HCT116 (cell line): ENCODE data around the gene TSC22D4. TPM values are rescaled to one million over a fixed set of nuclear protein-coding genes. Genes with fewer than 3 reads are reported as not detected.

Experiments
- ATAC-seq: fragments of 200-7000 bp; cut with Tn5 transposase; 2 replicates; pipeline ENCODE4 v1.9.1; 2020; ENCODE audit warnings: mild to moderate bottlenecking, moderate library complexity
- BruUV-seq: library from RNA; stranded (reverse); fragments of 400-500 nt; replicated peaks from 2 replicates; lab custom pipeline; 2021; lab: Mats Ljungman, UMichigan
- CTCF ChIA-PET: fragments of 300-600 bp; sonication (Branson Sonifier 250); formaldehyde crosslinking; loops from one replicate; lab custom pipeline; 2021; ENCODE audit warnings: antibody characterized with exemption; lab: Charles Lee
- POLR2A ChIA-PET: fragments of 300-600, 350-600 bp; sonication (Branson Sonifier 250); formaldehyde crosslinking; loops from one replicate; lab custom pipeline; 2021; ENCODE audit warnings: antibody characterized with exemption; lab: Charles Lee
- RAD21 ChIA-PET, 2 experiments: fragments of 300-600 bp; sonication (Branson Sonifier 250); formaldehyde crosslinking; loops; one replicate each; lab custom pipeline; 2023; ENCODE audit warnings: low total read pairs in 2 of 2; ENCODE audit not compliant: uncharacterized antibody in 2 of 2, unreplicated experiment in 2 of 2, low non-redundant PET in 1 of 2; lab: Charles Lee
- DNase-seq: peaks from one replicate; pipeline ENCODE4 v3.0.0-alpha.2; 2010; ENCODE audit warnings: low read depth, low spot score
- H2AFZ ChIP-seq: fragments of 200-600 bp; shearing (Covaris generic), sonication (generic); 2 replicates; pipeline ENCODE4 v1.6.1; 2017; ENCODE audit warnings: low read depth, mixed run types, mixed read lengths, antibody characterized with exemption, low read length; ENCODE audit not compliant: poor library complexity, severe bottlenecking
- H3K27ac ChIP-seq: 2 replicates; pipeline ENCODE4 v1.5.1; 2012; ENCODE audit warnings: low read depth, low read length
- H3K27me3 ChIP-seq: fragments of 200-600 bp; sonication (generic); 2 replicates; pipeline ENCODE4 v1.6.1; 2016; ENCODE audit warnings: mixed run types, low read length, mixed read lengths; ENCODE audit not compliant: insufficient read depth
- H3K36me3 ChIP-seq, 2 experiments: fragments of 200-500 bp in 1 of 2; fragments of 200-600 bp in 1 of 2; sonication (Bioruptor generic) in 1 of 2; sonication (generic) in 1 of 2; 2 replicates each; pipeline versions ENCODE4 v1.5.1 to v1.6.1; 2014 to 2016; ENCODE audit warnings: low read length in 2 of 2, inconsistent platforms in 1 of 2, mixed read lengths in 1 of 2, mixed run types in 1 of 2; ENCODE audit not compliant: insufficient read depth in 2 of 2, control insufficient read depth in 1 of 2
- H3K4me1 ChIP-seq, 2 experiments: fragments of 200-600 bp in 1 of 2; sonication (generic) in 1 of 2; 2 replicates each; pipeline versions ENCODE4 v1.5.1 to v1.6.1; 2012 to 2017; ENCODE audit warnings: low read length in 2 of 2, inconsistent platforms in 1 of 2, mild to moderate bottlenecking in 1 of 2, mixed read lengths in 1 of 2, mixed run types in 1 of 2, moderate library complexity in 1 of 2; ENCODE audit not compliant: insufficient read depth in 2 of 2, control insufficient read depth in 1 of 2
- H3K4me2 ChIP-seq: fragments of 200-600 bp; sonication (generic); 2 replicates; pipeline ENCODE4 v1.6.1; 2017; ENCODE audit warnings: mixed run types, low read length, mixed read lengths
- H3K4me3 ChIP-seq, 2 experiments: fragments of 200-600 bp in 1 of 2; sonication (generic) in 1 of 2; replicated peaks in 1 of 2; 2 replicates each; pipeline ENCODE4 v1.5.1; 2011 to 2016; ENCODE audit warnings: low read length in 2 of 2, control low read depth in 1 of 2, low read depth in 1 of 2, mild to moderate bottlenecking in 1 of 2, mixed read lengths in 1 of 2, mixed run types in 1 of 2
- H3K79me2 ChIP-seq: fragments of 200-600 bp; sonication (generic); 2 replicates; pipeline ENCODE4 v1.6.1; 2017; ENCODE audit warnings: mild to moderate bottlenecking, mixed run types, low read length, moderate library complexity, mixed read lengths; ENCODE audit not compliant: insufficient read depth
- H3K9ac ChIP-seq: fragments of 200-600 bp; sonication (generic); 2 replicates; pipeline ENCODE4 v1.6.1; 2016; ENCODE audit warnings: low read length, mixed read lengths
- H3K9me2 ChIP-seq: fragments of 200-600 bp; sonication (generic), shearing (Covaris generic); 2 replicates; pipeline ENCODE4 v1.6.1; 2017; ENCODE audit warnings: mixed run types, mild to moderate bottlenecking, moderate library complexity; ENCODE audit not compliant: insufficient read depth
- H3K9me3 ChIP-seq, 2 experiments: fragments of 200-500 bp in 1 of 2; fragments of 200-600 bp in 1 of 2; sonication (Bioruptor generic) in 1 of 2; sonication (generic) in 1 of 2; 2 replicates each; pipeline ENCODE4 v1.6.1; 2014 to 2017; ENCODE audit warnings: low read length in 2 of 2, mixed read lengths in 2 of 2, inconsistent platforms in 1 of 2, low read depth in 1 of 2, mild to moderate bottlenecking in 1 of 2, mixed run types in 1 of 2, moderate library complexity in 1 of 2; ENCODE audit not compliant: control insufficient read depth in 1 of 2, insufficient read depth in 1 of 2
- H4K20me1 ChIP-seq: fragments of 200-600 bp; sonication (generic), shearing (Covaris generic); 2 replicates; pipeline ENCODE4 v1.6.1; 2017; ENCODE audit warnings: mixed run types, mild to moderate bottlenecking, moderate library complexity; ENCODE audit not compliant: insufficient read depth
- CBX3 ChIP-seq: IDR thresholded peaks from 2 replicates; pipeline ENCODE4 v1.6.1; 2012; ENCODE audit warnings: low read depth
- EGR1 ChIP-seq: IDR thresholded peaks from 2 replicates; pipeline ENCODE4 v1.6.1; 2012; ENCODE audit warnings: low read depth
- FOSL1 ChIP-seq: IDR thresholded peaks from 2 replicates; pipeline ENCODE4 v1.6.1; 2012; ENCODE audit warnings: low read depth
- JUND ChIP-seq: IDR thresholded peaks from 2 replicates; pipeline ENCODE4 v1.6.1; 2012
- MAX ChIP-seq: IDR thresholded peaks from 2 replicates; pipeline ENCODE4 v1.6.1; 2012
- POLR2A ChIP-seq: IDR thresholded peaks from 2 replicates; pipeline ENCODE4 v1.7.0; 2011; ENCODE audit warnings: borderline replicate concordance; ENCODE audit not compliant: insufficient read depth, insufficient read length; ENCODE audit errors: extremely low read depth
- POLR2AphosphoS5 ChIP-seq: IDR thresholded peaks from 2 replicates; pipeline ENCODE4 v1.6.1; 2011; ENCODE audit warnings: mild to moderate bottlenecking, low read depth, low read length, moderate library complexity
- SP1 ChIP-seq: IDR thresholded peaks from 2 replicates; pipeline ENCODE4 v1.6.1; 2012; ENCODE audit warnings: low read depth
- SRF ChIP-seq: IDR thresholded peaks from 2 replicates; pipeline ENCODE4 v1.6.1; 2012; ENCODE audit warnings: low read depth
- YY1 ChIP-seq: IDR thresholded peaks from 2 replicates; pipeline ENCODE4 v1.6.1; 2011; ENCODE audit warnings: low read length, low read depth, moderate library complexity, mild to moderate bottlenecking; ENCODE audit not compliant: insufficient replicate concordance; ENCODE audit errors: extremely low read depth
- ZBTB33 ChIP-seq: IDR thresholded peaks from 2 replicates; pipeline ENCODE4 v1.6.1; 2011; ENCODE audit warnings: mild to moderate bottlenecking, low read length, moderate library complexity; ENCODE audit not compliant: insufficient replicate concordance; ENCODE audit errors: extremely low read depth
- ZNF274 ChIP-seq: fragments of 200-500 bp; sonication (Bioruptor generic); IDR thresholded peaks from 2 replicates; pipeline ENCODE4 v1.6.1; 2014; ENCODE audit warnings: mild to moderate bottlenecking, low read depth, low read length, inconsistent platforms
- intact Hi-C: fragments of 100-400 bp; cut with micrococcal nuclease; formaldehyde crosslinking; loops from 2 replicates; pipeline ENCODE4 v1.10.0; 2022
- total RNA-seq: library from RNA; stranded (reverse); gene quantifications from one replicate; pipeline ENCODE4 v1.2.1, GENCODE V29; 2021; ENCODE audit not compliant: unreplicated experiment

TSC22D4 gene
- total RNA-seq, 1 experiment from 2014 or later: 36.9 TPM

GRCh38 chr7:100444311-100445278 is 34.4 kb downstream of the TSC22D4 start:
- Histone ChIP-seq H3K9me3 (no peaks in the 10 kb centered on the region), H3K4me3 (no peak overlapping the region), H3K9me2 (no peaks in the 10 kb centered on the region), H3K36me3 (no peaks in the 10 kb centered on the region), H3K79me2 (no peaks in the 10 kb centered on the region), H3K4me2 (no peak overlapping the region), H4K20me1 (no peaks in the 10 kb centered on the region), H2AFZ (no peak overlapping the region), H3K4me1 (peaks cover 0 to 11% of the 10 kb centered on the region in 2 experiments; a peak in 2 of 4 replicates), H3K9ac (no peak overlapping the region), H3K27me3 (no peaks in the 10 kb centered on the region), H3K27ac (no peak overlapping the region)
- ChIA-PET RAD21 (no interaction called here), POLR2A (interaction anchor here (1.9 kb wide), 1 partner anchor 16 kb away, joined by 6 read pairs; the partner anchor contains the start of gene ZCWPW1), CTCF (no interaction called here)
- ATAC-seq (no peak), DNase-seq (no peak)
- no peak for TF ChIP-seq EGR1
- no peak for TF ChIP-seq JUND
- TF ChIP-seq MAX: no peak
- TF ChIP-seq FOSL1: no peak
- no peak for TF ChIP-seq SRF
- TF ChIP-seq SP1: no peak
- no TSS peak for BruUV-seq
- intact Hi-C loops: no loop called here

- no peaks in the 10 kb centered on the region for H4K20me1 ChIP-seq
- intact Hi-C loops: no loop called here
- no peaks in the 10 kb centered on the region for H3K9me3 ChIP-seq
- H3K4me1 ChIP-seq: peaks cover 0 to 11% of the 10 kb centered on the region in 2 experiments; a peak in 2 of 4 replicates
- no peak overlapping the region for H3K9ac ChIP-seq
- DNase-seq (no peak), ATAC-seq (no peak)
- no peaks in the 10 kb centered on the region for H3K27me3 ChIP-seq
- no peaks in the 10 kb centered on the region for H3K9me2 ChIP-seq
- no peaks in the 10 kb centered on the region for H3K36me3 ChIP-seq
- ChIA-PET RAD21 (no interaction called here), CTCF (no interaction called here), POLR2A (no interaction called here)
- no peaks in the 10 kb centered on the region for H3K79me2 ChIP-seq
- no peak overlapping the region for H2AFZ ChIP-seq
- H3K27ac ChIP-seq: no peak overlapping the region
- BruUV-seq: no TSS peak
- H3K4me3 ChIP-seq: no peak overlapping the region
- H3K4me2 ChIP-seq: no peak overlapping the region
- no peak for TF ChIP-seq POLR2A
- TF ChIP-seq ZNF274: no peak
- no peak for TF ChIP-seq JUND
- TF ChIP-seq YY1: no peak
- TF ChIP-seq MAX: no peak
- TF ChIP-seq ZBTB33: no peak
- no peak for TF ChIP-seq POLR2AphosphoS5
- no peak for TF ChIP-seq CBX3
These were observed 35.7 kb downstream of the TSC22D4 start for GRCh38 chr7:100443096-100443840.
